GM19372 (cell line): ENCODE results near the gene USH2A.
"Not testable (repeated sequence)": the region's sequence is repeated elsewhere in the genome, so short reads cannot be mapped to it uniquely, and the experiment has no call there.

ENCODE experiments used
- ATAC-seq: cut with Tn5 transposase; IDR thresholded peaks from one replicate; pipeline ENCODE4 v1.9.1; 2021; ENCODE audit warnings: mild to moderate bottlenecking, low read depth, moderate library complexity; ENCODE audit not compliant: unreplicated experiment

Gene USH2A

DNA sequence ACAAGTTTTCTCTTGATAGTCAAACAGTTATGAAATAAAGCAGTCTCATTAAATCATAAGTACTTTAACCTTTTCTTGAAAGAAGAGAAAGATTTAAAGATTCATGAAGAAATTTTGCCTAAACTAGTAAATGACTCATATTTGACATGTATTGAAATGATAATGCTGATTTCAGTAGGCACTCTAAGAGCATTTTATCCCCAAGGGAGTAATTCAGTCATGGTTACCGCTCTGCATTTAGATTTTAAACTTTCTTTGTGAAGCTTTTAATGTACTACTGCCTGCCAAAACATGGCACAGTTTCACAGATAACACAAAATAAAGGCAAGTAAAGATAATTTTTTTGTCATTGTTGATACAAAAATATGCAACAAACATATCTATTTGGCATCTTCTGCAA lies 6.8 kb downstream of the USH2A start:
- ATAC-seq = no peak

DNA sequence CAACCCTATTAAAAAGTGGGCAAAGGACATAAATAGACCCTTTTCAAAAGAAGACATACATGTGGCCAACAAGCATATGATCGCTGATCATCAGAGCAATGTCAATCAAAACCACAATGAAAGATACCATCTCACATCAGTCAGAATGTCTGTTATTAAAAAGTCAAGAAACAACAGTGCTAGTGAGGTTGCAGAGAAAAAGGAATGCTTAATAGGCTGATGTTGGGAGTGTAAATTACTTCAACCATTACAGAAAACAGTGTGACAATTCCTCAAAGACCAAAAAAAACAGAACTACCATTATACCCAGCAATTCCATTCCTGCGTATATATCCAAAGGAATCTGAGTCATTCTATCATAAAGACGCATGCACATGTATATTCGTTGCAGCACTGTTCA lies 13.2 kb downstream of the USH2A start:
- ATAC-seq = no peak

DNA sequence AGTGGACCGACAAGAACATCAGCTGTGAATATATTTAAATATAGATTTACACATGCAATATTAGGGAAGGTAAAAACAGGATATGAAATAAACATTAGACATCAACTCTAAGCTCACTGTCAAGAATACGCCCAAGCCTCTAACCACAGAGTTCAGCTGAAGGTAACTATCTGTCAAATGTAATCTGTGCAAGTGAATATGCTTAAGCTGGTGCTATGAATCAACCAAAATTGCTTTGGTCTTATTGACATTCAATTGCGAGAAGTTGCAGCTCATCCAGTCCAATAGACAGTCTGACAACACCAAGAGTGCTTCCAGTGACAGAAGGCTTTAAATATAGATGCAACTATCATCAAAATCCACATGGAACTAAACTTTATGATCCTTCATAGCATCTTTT lies 32.3 kb downstream of the USH2A start:
- ATAC-seq = no peak

DNA sequence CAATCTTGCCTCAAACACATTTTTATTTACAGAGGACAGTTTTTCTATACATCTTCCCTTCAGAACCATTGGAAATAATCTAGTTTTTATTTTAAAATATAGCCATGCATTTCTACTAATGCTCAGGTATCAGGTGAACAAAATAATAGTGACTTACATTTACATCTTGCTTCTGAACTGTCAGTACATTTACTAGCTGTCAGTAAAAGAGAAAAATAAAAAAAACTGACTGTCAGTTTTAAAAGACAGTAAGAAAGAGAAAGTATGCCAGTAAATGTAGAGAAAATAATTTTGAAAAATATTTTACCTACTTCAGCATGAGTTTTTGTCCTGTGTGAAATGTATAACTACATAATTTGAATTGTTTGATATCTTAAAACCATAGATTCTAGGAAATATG lies 33.5 kb downstream of the USH2A start:
- ATAC-seq = no peak

DNA sequence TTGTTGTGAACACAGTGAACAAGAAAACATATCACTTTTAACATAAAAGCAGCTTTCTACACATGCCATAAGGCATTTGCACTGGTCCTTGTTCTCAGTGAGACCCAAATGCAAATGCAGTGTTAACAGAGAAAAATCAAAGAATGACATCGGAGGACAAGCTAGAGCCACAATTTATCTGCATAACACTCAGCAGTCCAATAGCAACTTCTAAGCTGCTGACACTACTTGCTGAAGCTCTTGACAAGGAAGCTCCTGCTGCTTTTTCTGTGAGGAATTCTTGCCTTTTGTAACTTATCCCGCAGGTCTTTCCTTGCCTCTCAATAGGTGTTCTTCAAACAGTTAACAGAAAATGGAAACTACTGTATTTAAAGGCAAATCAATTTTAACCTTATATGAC lies 34.7 kb downstream of the USH2A start:
- ATAC-seq = no peak

DNA sequence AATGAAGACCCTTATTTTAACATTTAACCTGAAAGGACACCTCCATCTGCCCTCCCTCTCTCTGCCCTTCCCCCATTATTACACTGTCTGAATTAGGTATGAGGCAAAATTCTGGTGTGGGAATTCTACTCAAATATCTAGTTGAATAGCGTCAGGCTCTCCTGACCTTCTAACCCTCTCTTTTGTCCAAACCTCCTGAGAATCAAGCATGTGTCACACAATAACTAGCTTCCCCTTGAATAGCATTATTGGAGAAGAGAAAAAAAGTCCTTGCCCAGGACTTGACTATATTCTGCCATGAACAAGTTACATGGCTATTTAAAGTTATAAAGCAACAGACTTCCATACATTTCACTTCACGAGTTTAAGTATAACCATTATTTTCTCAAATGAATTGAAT lies 35.5 kb downstream of the USH2A start:
- ATAC-seq = no peak

DNA sequence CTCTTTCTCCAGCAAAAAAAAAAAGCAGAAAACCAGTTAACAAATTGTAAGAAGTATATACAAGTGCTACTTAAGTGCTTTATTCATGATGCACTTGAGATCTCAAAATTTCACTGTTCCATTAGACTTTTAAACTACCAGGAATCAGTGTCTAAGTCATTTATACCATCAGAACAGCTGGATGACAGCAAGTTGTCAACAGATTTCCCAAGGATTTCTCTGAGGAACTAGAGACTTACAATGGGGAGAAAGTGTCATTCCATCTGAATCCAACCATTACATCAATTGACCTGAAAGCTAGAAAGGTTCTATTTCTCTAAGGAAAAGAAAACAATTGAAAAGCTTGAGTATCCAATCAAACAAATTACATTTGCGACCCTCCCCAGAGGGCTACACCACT lies 43.8 kb downstream of the USH2A start:
- no peak for ATAC-seq

DNA sequence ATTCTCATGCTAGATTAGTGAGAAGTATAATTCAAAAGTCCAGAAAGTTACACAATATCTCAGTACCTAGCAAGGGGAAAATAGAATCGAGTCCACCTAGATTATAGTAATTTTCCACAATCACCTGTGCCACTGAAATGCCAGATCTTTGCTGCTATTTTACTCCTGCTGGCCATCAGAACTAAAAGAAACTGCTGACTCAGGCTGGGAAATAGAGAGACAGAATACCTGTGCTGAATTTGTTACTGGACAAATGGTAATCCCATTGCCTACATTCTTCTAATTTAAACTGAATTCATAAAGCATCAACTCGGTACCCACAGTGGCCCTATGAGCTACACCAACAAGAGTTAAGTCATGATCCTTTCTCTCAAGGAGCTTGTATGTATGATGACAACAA lies 55.0 kb downstream of the USH2A start:
- ATAC-seq = no peak

DNA sequence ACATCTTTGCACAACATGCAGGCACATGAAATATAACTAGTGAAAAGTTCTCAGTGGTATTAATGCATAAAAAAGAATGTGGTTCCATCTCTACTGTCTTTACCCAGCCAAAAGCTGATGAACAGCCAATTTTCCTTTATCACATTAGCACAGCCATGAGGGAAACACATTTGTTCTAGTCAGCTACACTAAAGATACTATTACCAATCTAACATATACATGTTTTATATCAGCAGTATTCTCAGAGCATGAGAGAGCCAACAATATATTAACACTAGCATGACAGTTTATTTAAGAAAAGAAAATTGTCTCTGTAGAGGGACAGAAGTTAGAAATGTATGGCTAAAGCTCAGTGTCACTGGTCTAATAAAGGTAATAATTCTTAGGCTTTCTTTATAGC lies 56.3 kb downstream of the USH2A start:
- no peak for ATAC-seq

DNA sequence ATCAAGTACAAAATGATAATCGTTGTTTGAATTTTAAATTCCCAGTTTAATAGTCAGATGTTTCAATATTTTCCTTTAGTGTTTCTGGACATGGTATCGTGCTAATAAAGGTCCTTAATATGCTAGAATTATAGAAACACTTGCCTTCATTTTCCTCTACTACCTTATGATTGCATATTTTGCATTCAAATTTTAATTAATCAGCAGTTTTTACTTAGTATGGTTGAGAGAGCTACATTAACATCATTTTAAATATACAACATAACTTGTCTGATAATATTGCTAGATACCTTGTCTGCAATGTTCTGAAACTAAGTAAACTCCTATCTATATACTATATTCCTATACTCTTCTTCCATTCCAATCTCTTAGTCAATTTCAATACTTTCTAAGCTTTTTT lies 66.3 kb downstream of the USH2A start:
- no peak for ATAC-seq

DNA sequence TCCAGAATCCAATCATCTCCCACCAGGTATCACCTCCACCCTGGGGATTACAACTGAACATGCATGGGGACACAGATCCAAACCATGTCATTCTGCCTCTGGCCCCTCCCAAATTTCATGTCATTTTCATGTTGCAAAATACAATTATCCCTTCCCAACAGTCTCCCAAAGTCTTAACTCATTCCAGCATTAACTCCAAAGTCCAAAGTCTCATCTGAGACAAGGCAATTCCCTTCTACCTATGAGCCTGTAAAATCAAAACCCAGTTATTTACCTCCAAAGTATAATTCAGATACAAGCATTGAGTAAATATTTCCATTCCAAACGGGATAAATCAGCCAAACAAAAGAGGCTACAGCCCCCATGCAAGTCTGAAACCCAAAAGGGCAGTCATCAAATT lies 73.1 kb downstream of the USH2A start:
- no peak for ATAC-seq

DNA sequence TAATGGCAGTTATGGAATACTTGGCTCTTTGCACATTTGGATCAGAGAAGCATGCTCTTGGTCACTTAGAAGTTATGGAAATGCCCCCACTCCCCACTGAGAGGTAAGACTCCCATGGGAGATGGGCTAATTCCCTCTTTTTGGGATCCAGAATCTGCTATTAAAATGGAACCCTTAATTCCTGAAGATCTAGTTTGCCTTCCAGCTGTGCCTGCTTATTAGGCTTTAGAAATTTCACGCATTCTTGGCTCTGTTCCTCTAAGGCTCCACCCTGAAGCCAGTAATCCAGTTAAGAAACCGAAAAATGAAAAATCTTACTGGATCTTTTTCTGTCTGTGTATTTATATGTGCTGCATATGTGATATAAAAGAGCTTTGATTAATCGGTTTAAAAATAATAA lies 76.7 kb downstream of the USH2A start:
- ATAC-seq = no peak

DNA sequence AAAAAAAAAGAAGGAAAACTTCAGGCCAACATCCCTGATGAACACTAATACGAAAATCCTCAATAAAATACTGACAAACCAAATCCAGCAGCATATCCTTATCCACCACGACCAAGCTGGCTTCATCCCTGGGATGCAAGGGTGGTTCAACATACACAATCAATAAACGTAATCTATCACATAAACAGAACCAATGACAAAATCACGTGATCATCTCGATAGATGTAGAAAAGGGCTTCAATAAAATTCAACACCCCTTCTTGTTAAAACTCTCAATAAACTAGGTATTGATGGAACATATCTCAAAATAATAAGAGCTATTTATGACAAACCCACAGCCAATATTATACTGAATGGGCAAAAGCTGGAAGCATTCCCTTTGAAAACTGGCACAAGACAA lies 82.7 kb downstream of the USH2A start:
- ATAC-seq = not testable (repeated sequence)

DNA sequence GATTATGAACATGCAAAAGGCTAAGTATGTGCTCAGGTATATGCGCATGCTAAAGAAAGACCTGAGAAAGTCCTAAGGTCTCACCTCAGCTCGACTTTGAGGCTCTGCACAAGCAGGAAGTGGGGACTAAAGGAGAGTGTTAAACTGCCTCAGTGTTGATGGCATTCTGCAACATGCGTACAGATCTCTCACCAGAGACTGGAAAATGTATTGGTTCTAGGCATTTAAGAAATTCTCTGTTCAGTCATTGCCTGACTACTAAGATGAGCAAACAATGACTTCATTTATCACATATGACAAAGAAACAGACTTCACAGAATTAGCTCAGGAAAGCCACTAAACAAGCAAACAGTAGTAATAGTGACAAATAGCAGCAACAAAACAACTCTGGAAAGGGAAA lies 90.8 kb downstream of the USH2A start:
- no peak for ATAC-seq

DNA sequence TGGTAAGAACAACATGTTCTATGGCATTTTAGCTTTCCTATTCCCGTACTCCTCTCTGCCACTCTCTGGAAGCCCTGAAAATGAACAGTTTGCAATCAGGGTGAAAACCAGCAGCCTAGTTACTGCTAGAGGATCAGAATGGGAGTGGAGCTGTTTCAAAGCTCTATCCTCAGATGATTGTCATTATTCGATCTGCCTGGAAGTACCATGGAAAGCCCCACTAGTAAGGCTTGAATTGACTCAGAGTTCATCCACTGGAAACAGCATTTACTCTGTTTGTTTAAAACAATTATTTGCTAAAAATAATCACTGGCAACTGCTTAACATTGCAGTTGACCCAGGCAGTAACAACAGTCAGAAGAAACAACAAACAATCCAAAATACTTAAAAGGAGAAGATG lies 91.2 kb downstream of the USH2A start:
- ATAC-seq = no peak

DNA sequence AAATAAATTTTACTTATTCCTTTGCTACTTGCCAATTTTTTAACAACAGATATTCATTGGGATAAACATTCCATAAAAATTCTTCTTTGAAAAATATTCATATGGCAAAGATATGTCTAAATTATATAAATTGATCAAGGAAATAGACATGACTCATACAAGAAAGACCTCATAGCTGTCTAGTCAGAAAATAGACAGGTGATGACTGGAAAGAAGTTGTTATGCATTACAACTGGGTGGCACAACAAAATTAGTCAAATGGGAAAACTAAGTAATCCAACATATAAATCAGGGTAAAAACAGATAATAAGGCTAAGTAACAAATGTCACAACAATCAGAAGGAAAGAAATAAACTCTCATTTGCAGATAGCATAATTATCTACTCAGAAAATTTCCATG lies 92.0 kb downstream of the USH2A start:
- no peak for ATAC-seq

DNA sequence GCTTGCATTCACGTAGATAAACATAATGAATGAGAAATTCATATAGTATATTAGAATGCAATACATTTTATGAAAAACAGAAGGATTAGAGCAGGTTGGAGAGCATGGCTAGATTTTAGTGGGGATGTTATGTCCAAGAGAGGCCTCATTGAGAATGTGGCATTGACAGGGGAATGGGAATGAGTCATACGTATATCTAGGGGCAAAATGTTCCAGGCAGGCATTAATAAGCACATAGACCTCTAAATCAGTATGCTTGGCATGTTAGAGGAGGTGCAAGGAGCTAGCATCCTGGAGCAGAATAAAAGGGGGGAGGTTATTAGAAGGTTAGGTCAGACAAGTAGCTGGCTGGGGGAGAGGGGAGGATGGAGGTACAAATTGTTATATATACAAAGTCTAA lies 93.0 kb downstream of the USH2A start:
- ATAC-seq = no peak

DNA sequence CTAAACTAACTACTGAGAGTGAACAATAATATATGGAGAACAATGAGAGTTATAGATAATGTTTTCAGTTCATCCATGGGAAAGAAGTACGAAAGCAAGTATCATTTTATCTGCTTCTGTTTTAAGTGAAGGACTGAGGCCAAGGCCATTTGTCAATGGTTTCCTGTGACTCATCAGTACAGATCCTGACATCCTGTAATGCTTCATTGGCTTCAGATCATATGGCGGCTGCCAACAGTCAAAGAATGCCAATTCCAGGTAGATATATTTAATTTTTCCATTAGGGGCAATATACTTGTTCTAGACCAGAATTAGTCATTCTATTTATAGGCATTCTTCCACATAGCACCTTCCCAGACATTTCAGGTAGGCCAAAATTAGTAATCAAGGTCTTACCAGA lies 97.3 kb downstream of the USH2A start:
- ATAC-seq = no peak

DNA sequence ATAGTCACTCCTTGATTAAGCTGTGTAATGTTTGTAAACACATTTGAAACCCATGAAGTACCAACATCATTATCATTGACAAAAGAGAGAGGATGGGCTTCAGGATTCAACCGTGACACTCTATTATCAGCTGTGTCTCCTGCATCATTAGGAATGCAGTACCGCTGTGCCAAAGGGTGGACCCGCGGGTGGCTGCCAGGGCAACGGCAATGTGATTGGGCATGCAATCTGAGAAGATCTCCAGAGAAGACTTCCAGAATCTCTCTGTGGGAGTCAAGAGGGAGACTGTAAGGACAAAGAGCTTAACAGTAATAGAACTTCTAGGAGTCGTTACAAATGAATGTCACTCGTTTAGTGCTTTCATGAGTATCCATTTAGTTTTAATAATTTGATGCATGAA lies 97.9 kb downstream of the USH2A start:
- no peak for ATAC-seq

DNA sequence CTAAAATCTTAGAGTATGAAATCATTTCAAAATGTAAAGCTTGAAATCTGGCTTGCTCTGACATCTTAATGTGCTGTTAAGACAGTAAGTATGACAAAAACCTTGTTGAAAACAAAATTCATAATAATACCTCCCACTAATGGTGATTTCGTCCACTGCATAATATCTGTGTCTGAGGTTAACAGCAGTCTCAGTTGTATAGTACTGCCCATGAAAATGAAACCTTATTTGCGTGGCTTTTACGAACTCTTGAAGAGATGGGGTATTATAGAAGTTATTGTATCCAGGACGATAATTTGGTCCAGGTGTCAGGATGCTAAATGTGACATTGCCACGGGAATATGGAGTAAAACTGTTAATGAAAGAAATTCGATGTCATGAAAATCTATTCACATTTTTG lies 99.9 kb downstream of the USH2A start:
- ATAC-seq = no peak

DNA sequence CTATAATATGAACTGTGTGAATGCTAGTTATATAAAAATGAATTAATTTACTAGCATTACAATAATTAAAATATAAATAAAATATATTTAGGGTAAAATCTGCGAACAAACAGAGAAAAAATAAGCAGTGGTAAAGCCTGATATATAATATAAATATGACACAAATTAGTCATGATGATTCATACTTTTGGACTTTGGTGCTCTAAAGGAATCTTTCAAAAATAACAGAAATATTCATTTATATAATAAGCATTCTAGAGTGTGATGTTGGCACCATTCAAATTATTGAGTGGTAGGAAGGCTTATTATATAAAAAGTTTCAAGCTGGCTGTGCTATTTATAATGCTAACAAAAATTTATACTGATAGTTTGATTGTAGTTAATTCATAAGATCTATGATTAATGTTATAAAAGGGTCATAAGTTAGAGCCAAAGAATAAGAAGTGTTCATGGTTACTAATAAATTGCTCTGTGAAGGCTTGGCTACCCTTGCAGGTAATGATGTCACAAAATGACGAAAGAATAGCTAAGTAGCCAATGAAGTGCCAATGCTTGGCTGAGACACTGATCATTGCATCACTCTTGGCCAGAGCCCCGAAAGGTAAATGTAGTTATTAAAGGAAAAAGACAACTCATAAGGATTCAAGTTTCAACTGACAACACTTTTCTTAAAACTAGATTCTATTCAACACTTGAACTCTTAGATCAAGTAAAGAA lies 108.7 kb downstream of the USH2A start:
- no peak for ATAC-seq

DNA sequence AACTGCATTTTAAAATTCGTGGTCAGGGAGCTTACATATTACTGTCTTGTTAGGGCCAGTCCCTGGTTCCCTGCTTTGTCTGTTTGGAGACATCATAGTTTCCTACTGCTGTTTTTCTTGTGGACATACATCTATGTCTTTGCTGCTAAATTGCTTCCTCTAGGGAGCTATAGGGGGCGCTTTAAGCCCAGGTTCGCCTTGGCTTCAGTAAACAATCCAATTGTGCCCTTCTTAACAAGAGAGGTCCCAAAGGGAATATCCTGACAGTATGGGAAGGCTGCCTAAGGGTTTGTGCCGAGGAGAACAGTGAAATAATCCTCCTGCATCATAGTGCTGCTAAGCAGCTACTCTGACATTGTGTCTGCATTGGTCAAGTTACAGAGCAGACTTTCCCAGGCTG lies 112.5 kb downstream of the USH2A start:
- no peak for ATAC-seq

DNA sequence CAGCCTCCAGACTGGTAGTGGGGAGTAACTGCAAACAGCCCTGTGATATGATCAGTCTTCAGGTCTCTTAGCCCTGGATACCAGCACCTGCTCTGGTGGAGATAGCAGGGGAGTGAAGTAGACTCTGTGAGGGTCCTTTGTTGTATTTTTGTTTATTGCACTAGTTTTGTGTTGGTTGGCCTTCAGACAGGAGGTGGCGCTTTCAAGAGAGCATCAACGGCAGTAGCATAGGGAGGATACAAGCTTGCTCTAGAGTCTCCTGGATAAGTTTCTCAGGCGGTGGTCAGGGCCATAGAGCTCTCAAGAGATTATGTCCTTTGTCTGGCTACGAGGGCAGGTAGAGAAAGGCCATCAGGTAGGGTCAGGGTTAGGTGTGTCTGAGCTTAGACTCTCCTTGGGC lies 116.4 kb downstream of the USH2A start:
- no peak for ATAC-seq
